GOT3 (cell line): Measurements from ENCODE around the gene CAP2.
"Not testable (repeated sequence)": the region's sequence is repeated elsewhere in the genome, so short reads cannot be mapped to it uniquely, and the experiment has no call there.

Experiments
- DNase-seq: peaks from one replicate; lab custom pipeline; 2025; ENCODE audit warnings: mixed read lengths; lab: John Stamatoyannopoulos, UW

CAP2 gene

DNA sequence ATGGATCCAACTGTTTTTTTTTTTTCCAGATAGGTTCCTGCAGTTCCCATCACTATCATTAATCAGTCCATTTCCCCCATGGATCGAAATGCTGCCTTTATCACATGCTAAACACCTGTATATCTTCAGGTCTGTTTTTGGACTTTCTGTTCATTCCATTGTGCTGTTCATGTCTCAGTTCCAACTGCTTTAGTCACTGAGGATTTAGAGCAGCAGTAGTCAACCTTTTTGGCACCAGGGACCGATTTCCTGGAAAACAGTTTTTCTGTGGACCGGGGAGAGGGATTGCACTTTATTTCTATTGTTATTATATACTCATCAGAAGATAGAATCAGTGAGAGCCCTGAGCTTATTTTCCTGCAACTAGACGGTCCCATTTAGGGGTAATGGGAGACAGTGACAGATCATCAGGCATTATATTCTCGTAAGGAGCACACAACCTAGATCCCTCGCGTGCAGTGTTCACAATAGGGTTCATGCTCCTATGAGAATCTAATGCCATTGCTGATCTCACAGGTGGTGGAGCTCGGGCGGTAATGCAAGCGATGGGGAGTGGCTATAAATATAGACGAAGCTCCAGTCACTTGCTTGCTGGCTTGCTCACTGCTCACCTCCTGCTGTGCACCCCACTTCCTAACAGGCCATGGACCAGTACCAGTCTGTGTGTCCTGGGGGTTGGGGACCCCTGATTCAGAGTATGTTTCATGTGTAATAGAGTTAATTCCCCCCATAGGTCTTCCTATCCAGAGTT, 46.0 kb downstream of the CAP2 start:
- DNase-seq, result no peak

DNA sequence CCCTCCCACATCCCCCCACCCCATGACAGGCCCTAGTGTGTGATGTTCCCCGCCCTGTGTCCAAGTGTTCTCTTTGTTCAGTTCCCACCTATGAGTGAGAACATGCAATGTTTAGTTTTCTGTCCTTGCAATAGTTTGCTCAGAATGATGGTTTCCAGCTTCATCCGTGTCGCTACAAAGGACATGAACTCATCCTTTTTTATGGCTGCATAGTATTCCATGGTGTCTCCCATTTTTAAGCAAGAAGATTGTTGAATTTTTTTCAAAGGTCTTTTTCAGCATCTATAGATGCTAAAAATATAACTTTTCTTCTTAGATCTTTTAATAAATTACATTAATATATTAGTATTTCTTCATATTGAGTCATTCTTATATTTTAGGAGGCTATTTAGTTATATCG, 47.4 kb downstream of the CAP2 start:
- DNase-seq, result not testable (repeated sequence)

DNA sequence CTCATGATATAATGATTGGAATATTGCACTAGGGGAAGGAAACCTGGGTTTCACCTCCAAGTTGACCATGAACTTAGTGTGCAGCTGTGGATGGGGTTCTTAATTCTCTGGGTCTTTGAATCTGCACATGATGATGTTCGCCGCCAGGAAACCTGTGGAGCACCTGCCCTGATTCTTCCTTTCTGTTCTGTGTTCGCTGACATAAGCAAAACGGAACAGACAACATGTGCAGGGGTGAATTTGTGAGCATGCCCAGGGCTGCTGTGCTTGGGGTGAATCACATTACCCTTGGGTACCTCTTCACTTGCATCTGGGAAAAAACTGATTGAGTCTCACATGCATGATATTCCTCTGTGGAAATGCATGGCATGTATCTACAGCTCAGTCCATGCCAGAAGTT, 48.8 kb downstream of the CAP2 start:
- DNase-seq, result no peak

DNA sequence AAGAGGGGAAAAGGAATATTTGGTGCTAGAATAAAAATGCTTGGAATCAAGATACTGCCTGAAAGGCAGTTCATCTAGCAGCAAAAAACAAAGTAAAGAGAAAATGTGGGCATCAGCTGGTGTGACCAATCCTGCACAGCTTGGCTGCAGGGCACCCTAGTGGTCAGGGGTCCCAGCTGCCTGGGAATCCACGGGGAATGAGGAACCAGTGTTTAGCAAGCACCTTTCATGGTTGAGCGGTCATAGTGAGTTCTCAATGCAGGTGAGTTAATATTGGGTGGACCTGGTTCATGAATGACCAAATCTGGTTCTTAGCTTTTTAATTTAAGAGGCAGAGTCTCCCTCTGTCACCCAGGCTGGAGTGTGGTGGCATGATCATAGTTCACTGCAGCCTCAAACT, 53.3 kb downstream of the CAP2 start:
- DNase-seq, result no peak

DNA sequence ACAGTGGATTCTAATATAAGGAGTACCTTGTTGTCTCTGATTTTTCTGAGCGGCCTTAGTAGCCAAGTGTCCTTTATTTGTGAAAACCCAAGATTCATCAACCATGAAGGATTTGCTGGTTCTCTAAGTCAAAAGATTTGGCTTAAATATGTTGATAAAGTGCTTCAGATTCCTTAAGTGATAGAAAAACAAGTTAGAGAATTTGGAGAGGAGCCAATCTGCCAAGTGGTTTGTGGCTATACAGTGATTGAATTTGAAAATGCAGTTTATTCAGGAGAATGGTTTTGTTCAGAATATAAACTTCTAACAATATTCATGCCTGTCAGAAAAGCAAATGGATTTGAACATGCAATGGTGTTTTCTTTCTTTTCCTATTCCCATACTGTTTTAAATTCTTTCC, 54.8 kb downstream of the CAP2 start:
- no peak for DNase-seq

DNA sequence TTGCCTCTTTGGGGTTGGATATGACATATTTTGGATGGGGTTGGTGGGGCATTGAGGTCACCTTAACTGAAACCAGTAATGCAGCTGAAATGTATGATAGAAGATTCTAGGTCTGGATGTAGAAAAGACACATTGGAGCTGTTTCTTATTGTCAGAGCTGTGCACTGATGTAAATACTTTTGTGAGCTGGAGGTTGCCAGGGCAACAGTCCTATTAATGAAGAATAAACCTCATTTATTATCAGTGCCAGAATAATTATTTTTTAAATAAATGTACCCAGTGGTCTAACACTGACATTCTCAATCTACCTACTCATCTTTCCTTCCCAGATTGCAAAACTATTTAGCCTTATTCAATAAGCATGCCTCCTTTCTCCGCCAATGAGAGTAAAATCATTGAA, 57.0 kb downstream of the CAP2 start:
- no peak for DNase-seq

DNA sequence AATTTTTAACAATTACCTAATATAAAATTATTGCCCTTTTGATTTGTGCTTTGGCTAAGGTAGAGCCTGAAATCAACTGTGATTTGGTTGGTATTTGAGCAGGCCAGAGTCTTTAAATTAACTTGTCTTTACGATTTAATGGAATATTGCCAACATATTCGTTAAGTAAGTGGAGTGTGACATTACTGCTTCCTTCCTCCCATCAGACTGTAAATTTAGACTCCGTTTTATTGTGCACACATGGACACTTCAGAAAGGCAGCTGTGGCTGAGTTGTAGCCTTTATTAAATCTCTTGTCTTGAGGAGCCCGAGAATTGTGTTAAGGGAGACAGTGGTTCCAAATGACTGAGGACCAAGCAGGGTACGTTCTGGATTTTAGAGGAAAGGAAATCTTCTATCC, 57.4 kb downstream of the CAP2 start:
- DNase-seq, result no peak

DNA sequence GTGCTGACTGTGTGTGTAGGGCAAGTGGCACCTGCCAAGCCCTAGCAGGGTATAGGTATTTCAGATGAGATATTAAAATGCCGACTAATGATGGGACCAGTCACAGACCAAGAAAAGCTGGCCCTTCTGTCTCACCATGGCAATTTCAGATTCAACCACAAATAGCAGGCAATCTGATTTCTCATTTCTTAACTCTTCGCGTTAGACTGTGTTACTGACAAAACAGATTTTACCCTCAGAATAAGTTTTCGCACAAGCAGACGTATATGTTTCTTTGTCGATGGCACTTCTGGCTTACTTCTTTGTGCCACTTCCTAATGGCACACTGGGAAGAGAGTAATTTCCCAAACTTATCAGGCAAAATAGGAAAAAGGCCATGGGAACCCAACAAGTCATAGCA, 58.7 kb downstream of the CAP2 start:
- no peak for DNase-seq

DNA sequence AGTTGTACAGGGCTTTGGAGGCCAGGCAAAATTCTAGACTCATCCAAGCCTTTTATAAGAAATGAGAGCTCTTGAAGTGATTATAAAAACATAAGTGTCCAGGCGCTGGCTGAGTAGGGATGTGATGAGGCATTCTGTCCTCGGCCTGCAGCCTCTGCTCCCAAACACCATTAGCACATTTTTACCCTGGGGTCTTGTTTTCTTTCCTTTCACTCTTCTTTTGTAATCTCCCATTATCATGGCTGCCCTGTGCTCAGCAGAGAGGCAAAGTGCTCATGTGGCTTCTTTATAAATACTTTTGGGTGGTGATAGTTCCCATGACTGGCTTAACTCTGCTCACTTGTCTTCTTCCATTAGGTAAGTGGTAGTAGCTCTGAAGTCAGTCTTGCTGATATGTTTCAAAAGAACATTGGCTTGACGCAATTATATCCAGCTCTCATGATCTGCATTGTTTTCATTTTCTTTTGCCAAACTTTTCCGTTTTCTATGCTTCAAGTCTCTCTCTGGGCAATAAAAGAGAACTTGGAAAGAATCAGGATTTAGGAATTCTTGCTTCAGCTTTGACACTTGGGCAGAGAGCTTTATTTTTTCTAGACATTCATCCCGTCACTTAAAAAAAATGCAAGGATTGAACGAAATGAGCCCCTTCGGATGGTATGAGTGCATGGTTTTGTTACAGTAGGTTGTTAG, 61.1 kb downstream of the CAP2 start:
- no peak for DNase-seq

DNA sequence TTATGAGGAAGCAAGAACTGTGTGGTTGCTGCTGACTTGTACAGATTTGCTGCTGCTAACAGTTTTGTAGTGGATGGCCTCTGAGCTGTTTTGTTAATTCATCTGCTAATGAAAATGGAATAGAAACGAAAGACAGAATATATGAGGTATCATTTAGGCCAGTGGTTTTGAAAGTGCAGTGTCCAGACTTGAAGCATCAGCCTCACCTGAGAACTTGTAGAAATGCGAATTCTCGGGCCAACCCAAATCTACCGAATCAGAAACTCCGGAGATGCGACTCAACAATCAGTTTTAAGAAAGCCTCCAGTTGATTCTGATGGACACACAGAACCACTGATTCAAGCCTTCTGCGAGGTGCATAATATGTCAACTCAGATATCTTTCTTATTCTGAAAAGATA, 62.5 kb downstream of the CAP2 start:
- DNase-seq, result no peak

DNA sequence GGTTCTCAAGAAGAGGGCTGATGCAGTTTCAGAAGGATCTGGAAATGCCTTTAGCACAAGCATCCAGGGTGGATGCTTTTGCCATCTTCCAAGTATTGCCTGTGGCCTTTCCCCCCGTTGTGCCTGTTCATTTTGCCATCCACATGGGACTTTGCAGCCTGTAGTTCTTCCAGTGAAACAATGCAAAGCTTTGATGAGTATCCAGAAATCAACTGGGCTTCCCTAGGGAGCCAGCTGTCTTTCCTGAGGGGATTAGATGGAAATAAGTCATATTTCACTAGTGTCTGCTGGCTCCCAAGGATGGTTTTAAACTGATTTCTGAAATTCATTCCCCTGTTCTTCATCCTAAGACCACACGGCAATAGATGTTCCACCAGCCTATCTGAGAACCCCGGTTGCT, 63.3 kb downstream of the CAP2 start:
- no peak for DNase-seq

DNA sequence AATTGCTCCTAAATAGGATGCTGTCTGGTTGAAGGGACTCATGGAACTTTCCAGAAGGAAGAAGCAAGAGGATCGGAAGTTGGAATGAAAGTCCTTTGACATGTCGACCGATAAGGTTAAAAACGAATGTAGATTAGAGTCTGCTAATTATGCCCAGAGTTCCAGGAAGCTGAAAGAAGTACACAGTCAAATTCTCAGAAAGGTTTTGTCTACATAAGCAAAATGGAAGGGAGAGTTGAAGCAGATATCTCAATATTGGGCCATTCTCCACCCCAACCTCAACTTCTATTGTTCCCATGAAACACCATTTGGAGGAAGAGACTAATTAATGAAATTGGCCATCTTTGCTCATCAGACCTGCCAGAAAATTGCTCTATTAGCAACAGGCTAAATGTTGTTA, 64.0 kb downstream of the CAP2 start:
- no peak for DNase-seq

DNA sequence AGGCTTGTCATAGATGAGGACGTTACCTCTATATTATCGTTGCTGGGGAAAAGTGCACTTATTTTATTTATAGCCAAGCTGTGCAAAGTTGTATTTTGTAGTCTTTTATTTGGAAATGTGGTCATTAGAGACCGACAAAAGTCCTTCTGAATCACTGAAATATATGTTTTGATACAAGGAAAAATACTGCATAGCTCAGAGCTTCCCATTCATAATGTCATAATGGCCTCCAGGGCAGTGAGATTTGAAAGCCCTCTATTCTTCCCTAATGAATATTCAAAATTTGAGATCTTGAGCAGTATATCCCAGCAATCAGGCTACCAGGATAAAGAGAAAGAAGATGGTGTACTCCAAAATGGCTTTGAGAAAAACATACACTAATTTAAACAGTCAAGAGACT, 64.6 kb downstream of the CAP2 start:
- DNase-seq, result no peak

DNA sequence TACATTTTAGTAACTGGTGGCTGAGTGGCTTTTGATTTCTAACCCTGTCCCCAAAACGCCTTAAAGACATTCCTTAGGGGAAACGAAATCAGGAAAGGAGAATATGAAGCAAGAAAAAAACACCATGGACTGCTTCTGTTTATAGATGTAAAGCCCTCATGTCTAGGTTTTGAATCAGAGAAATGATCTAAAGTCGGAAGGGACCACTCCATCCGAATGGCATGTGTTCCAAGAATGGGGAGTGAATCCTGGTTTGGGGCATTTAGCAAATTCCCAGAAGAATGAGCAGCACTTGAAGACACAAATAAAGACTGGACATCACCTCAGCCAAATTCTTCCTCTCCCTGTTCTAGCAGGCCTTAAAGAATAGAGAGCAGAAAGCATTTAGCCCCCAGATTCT, 65.6 kb downstream of the CAP2 start:
- DNase-seq, result no peak

DNA sequence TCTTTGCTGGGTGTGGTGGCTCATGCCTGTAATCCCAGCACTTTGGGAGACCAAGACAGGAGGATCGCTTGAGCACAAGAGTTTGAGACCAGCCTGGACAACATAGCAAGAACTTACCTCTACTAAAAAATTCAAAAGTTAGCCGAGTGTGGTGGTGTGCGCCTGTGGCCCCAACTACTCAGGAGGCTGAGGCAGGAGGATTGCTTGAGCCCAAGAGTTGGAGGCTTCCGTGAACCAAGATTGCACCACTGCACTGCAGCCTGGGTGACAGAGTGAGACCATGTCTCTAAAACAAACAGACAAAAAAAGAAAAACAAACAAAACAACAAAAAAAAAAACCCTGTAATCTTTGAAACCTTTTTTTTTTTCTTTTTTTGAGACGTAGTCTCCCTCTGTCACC, 67.5 kb downstream of the CAP2 start:
- DNase-seq, result no peak

DNA sequence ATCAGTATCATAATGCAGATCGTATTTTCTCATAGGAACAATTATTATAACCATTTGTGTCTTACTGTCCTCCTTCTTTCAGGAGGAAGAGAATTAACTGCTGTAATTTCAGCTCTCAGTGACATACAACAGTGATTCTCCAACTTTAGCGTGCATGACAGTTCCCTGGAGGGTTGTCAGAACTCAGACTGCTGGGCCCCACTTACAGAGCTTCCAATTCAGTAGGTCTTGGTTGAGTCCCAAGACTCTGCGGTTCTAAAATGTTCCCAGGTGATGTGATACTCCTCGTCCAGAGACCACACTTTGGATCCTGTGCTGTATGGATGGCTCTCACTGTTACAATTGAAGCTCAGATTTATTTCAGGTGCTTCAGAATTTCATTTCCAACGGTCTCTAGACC, 72.8 kb downstream of the CAP2 start:
- no peak for DNase-seq

DNA sequence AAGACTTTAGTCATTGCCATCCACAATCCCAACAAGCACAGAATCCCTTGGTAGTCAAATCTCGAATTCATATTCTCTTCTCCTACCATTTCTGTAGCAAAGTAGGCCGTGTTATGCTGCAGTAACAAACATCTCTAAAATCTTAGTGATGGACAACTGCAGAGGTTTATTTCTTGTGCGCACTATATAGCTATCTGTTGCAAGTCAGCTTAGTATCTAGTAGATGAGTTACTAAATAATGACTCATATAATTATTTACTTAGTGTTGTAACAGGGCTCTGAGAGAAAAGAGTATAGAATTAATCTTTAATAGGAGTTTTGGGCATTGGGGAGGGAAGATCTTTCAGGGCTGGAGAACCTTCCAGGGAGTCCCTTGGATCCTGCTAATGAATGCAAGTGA, 73.3 kb downstream of the CAP2 start:
- DNase-seq, result no peak

DNA sequence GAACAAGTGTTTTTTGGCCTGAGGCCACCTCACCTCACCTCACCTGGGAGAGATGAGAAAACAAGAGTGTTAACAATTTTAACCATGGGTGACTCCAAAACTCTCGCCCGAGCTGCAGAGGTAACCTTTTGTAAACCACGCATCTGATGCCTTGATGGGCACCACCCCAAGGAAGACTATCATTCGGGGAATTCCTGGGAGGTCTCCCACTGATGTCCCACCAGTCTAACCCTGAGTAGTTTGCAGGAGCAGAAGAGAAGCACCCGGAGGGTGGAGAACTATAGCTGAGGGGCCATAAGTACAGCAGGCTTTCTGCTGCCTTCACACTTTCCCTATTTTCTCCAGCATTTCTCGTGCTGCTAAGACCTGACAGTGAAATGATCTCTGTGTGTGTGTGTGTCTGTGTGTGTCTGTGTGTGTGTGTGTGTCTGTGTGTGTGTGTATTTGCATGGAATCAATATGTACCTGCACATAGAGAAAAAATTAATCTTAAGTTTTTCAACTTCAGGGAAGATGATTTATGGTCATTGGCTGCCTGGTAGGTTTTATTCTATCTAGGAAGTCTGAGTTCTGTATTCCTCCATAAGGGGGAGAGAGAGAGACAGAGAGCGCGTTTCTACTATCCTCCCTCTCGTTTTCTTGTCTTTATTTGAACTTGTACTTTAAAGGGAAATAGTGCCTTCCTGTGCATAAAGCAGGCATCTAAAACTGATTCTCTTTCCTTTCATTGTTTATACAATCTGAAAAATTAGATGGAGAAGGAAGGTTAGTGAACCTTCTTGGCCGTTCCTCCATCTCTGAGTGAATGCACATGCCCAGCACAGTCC, 75.8 kb downstream of the CAP2 start:
- DNase-seq, result no peak

DNA sequence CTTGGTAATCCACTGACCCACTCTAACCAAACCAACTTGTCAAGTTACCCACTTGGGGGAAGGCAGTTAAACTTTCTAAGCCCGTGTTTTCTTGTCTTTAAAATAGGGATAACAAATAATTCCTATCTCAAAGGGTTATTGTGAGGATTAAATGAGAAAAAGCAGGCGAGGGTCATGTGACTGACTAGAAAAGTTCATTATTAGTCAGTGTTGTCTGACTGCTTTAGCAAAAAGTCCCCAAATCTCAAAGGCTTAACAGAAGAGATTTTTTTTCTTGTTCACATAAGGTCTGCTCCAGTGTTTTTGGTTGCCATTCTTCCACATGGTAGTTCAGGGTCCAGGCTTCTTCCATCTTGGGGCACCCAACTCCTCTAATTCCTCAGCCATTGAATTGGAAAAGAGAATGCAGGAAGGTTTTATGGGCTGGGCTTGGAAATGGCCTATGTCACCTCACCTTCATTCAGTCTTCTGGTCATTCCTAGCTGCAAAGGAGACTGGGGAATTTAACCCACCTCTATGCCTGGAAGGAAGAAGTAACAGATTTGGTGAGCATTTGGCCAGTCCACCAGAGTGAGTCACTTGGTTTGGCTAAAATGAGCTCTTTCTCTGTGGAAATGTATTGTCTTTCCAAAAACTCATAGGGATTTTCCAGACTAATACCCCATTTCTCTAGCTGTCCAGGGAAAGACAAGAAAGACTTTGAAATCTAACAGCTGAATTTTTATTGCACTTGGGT, 77.0 kb downstream of the CAP2 start:
- DNase-seq, result no peak

DNA sequence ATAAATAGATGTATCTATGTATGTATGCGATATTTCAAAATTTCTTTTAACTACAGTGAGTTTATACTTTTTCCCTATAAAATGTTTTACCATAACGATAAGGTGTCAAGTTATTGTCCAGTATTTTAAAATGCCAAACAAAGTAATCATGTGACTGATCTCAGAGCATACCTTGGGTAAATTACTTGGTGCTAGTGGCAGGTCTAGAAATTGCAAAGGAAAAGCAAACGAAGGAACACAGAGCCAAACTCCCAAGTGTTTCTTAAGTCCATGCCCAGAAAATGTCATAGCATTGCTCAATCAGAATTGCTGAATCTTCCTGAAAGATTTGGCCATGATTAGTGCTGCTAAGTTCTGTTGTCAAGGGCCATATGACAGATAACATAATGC, 77.5 kb downstream of the CAP2 start:
- DNase-seq, result no peak

DNA sequence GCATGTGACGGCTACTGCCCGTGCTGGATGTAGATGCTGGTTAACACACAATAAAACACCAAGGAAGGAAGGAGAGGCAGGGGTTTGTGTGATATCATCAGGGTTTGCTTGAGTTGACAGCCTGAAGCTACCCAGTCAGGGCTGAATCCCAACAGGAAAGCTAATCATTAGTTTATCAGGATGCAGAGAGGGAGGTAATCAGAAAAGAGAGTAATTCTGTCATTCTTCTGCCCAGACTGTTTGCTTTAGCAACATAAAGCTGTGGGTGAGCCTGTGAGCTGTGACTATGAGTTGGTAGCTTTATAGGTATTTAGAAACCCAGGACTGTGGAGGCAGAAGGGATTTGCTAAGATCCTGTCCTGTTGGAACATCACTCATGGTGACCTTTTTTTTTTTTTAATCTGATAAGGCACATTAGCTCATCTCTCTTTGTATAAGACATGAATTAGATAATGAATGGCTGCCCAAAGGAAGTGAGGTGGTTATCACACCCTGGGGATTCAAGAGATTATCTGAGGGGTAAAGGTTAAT, 79.3 kb downstream of the CAP2 start:
- no peak for DNase-seq

DNA sequence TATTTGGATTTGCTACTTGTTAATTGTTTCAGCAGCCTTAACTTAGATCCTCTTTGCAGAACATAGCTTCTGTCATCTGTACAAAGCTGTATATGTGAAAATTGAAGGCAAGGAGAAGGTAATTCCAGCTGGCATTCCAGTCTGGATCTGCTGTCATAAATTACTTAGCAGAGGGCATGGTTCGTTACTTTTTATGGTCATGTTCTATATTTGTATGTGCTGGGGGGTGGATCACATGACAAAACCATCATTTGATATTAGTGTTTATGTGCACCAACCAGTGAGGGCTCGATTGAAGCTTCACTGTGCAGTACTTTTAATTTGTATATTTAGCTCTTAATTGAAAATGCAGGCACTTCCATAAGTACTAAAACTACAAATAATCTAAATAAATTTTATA, 80.2 kb downstream of the CAP2 start:
- DNase-seq, result no peak
